ENCODE data around the gene BICD1. TPM values are rescaled to one million over a fixed set of nuclear protein-coding genes. Genes with fewer than 3 reads are reported as not detected.

BICD1 gene
- total and polyA plus RNA-seq, 2 experiments from 2014 or later, result 59.3 to 83.6 TPM

DNA sequence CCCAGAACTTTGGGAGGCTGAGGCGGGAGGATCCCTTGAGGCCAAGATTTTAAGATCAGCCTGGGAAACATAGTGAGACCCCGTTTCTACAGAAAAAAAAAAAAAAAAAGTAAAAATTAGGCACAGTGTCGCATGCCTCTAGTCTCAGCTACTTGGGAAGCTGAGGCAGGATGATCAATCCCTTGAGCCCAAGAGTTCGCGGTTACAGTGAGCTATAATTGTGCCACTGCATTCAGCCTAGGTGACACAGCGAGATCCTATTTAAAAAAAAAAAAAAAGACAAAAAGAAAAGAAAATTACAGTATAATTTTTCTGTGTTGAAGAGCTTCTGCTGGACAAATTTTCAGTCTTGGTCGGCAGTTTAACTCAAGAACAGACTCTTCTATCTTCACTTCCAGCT, 158.8 kb downstream of the BICD1 start:
- no peak overlapping the region for H2AFZ ChIP-seq
- Mint-ChIP-seq H3K27ac (no peak overlapping the region), H3K4me1 (peaks cover 9% of the 10 kb centered on the region), H3K27me3 (ENCODE audit: insufficient read depth, low read depth, poor library complexity) (peaks cover 3% of the 10 kb centered on the region), H3K36me3 (ENCODE audit: low read depth) (no peaks in the 10 kb centered on the region), H3K4me3 (no peak overlapping the region), H3K9me3 (no peaks in the 10 kb centered on the region)
- DNase-seq (ENCODE audit: low spot score) (no peak), ATAC-seq (no peak)
- H4K20me1 ChIP-seq (replicated peaks; ENCODE audit: insufficient read depth), result no peaks in the 10 kb centered on the region; the same call in 1 of the 2 replicates
- H3K36me3 ChIP-seq (ENCODE audit: insufficient read depth), result no peaks in the 10 kb centered on the region
- H3K27me3 ChIP-seq (ENCODE audit: insufficient read depth), result no peaks in the 10 kb centered on the region
- H3K79me2 ChIP-seq (replicated peaks; ENCODE audit: insufficient read depth), result peaks cover 19% of the 10 kb centered on the region
- peaks cover 11% of the 10 kb centered on the region for H3K4me1 ChIP-seq (ENCODE audit: insufficient read depth)
- TF ChIP-seq NANOG (IDR thresholded peaks at IDR 0.05; ENCODE audit: borderline replicate concordance) (no peak), ZNF331 (CRISPR knock-in tag; IDR thresholded peaks at IDR 0.05; ENCODE audit: low read depth) (no peak), CREB1 (CRISPR knock-in tag; IDR thresholded peaks at IDR 0.05; ENCODE audit: low read depth) (no peak), EZH2phosphoT487 (IDR thresholded peaks at IDR 0.05; ENCODE audit: unreplicated experiment) (no peak), EZH2 (IDR thresholded peaks at IDR 0.05; ENCODE audit: low read depth, unreplicated experiment) (no peak), STAT1 (IDR thresholded peaks at IDR 0.05; ENCODE audit: unreplicated experiment) (no peak), ZNF114 (CRISPR knock-in tag; IDR thresholded peaks at IDR 0.05) (no peak), JUNB (IDR thresholded peaks at IDR 0.05; ENCODE audit: unreplicated experiment) (no peak), POLR2AphosphoS5 (IDR thresholded peaks at IDR 0.05; ENCODE audit: low read depth) (no peak)
- TF ChIP-seq, protein P1, sequence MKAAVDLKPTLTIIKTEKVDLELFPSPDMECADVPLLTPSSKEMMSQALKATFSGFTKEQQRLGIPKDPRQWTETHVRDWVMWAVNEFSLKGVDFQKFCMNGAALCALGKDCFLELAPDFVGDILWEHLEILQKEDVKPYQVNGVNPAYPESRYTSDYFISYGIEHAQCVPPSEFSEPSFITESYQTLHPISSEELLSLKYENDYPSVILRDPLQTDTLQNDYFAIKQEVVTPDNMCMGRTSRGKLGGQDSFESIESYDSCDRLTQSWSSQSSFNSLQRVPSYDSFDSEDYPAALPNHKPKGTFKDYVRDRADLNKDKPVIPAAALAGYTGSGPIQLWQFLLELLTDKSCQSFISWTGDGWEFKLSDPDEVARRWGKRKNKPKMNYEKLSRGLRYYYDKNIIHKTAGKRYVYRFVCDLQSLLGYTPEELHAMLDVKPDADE (IDR thresholded peaks at IDR 0.05), result no peak
- TF ChIP-seq, protein P2, sequence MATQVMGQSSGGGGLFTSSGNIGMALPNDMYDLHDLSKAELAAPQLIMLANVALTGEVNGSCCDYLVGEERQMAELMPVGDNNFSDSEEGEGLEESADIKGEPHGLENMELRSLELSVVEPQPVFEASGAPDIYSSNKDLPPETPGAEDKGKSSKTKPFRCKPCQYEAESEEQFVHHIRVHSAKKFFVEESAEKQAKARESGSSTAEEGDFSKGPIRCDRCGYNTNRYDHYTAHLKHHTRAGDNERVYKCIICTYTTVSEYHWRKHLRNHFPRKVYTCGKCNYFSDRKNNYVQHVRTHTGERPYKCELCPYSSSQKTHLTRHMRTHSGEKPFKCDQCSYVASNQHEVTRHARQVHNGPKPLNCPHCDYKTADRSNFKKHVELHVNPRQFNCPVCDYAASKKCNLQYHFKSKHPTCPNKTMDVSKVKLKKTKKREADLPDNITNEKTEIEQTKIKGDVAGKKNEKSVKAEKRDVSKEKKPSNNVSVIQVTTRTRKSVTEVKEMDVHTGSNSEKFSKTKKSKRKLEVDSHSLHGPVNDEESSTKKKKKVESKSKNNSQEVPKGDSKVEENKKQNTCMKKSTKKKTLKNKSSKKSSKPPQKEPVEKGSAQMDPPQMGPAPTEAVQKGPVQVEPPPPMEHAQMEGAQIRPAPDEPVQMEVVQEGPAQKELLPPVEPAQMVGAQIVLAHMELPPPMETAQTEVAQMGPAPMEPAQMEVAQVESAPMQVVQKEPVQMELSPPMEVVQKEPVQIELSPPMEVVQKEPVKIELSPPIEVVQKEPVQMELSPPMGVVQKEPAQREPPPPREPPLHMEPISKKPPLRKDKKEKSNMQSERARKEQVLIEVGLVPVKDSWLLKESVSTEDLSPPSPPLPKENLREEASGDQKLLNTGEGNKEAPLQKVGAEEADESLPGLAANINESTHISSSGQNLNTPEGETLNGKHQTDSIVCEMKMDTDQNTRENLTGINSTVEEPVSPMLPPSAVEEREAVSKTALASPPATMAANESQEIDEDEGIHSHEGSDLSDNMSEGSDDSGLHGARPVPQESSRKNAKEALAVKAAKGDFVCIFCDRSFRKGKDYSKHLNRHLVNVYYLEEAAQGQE (IDR thresholded peaks at IDR 0.05; ENCODE audit: unreplicated experiment), result no peak
- TF ChIP-seq, protein P3, sequence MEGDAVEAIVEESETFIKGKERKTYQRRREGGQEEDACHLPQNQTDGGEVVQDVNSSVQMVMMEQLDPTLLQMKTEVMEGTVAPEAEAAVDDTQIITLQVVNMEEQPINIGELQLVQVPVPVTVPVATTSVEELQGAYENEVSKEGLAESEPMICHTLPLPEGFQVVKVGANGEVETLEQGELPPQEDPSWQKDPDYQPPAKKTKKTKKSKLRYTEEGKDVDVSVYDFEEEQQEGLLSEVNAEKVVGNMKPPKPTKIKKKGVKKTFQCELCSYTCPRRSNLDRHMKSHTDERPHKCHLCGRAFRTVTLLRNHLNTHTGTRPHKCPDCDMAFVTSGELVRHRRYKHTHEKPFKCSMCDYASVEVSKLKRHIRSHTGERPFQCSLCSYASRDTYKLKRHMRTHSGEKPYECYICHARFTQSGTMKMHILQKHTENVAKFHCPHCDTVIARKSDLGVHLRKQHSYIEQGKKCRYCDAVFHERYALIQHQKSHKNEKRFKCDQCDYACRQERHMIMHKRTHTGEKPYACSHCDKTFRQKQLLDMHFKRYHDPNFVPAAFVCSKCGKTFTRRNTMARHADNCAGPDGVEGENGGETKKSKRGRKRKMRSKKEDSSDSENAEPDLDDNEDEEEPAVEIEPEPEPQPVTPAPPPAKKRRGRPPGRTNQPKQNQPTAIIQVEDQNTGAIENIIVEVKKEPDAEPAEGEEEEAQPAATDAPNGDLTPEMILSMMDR (conservative IDR thresholded peaks at IDR 0.05; ENCODE audit: low read depth in 2 of 2), result no peak
- TF ChIP-seq, protein P4, sequence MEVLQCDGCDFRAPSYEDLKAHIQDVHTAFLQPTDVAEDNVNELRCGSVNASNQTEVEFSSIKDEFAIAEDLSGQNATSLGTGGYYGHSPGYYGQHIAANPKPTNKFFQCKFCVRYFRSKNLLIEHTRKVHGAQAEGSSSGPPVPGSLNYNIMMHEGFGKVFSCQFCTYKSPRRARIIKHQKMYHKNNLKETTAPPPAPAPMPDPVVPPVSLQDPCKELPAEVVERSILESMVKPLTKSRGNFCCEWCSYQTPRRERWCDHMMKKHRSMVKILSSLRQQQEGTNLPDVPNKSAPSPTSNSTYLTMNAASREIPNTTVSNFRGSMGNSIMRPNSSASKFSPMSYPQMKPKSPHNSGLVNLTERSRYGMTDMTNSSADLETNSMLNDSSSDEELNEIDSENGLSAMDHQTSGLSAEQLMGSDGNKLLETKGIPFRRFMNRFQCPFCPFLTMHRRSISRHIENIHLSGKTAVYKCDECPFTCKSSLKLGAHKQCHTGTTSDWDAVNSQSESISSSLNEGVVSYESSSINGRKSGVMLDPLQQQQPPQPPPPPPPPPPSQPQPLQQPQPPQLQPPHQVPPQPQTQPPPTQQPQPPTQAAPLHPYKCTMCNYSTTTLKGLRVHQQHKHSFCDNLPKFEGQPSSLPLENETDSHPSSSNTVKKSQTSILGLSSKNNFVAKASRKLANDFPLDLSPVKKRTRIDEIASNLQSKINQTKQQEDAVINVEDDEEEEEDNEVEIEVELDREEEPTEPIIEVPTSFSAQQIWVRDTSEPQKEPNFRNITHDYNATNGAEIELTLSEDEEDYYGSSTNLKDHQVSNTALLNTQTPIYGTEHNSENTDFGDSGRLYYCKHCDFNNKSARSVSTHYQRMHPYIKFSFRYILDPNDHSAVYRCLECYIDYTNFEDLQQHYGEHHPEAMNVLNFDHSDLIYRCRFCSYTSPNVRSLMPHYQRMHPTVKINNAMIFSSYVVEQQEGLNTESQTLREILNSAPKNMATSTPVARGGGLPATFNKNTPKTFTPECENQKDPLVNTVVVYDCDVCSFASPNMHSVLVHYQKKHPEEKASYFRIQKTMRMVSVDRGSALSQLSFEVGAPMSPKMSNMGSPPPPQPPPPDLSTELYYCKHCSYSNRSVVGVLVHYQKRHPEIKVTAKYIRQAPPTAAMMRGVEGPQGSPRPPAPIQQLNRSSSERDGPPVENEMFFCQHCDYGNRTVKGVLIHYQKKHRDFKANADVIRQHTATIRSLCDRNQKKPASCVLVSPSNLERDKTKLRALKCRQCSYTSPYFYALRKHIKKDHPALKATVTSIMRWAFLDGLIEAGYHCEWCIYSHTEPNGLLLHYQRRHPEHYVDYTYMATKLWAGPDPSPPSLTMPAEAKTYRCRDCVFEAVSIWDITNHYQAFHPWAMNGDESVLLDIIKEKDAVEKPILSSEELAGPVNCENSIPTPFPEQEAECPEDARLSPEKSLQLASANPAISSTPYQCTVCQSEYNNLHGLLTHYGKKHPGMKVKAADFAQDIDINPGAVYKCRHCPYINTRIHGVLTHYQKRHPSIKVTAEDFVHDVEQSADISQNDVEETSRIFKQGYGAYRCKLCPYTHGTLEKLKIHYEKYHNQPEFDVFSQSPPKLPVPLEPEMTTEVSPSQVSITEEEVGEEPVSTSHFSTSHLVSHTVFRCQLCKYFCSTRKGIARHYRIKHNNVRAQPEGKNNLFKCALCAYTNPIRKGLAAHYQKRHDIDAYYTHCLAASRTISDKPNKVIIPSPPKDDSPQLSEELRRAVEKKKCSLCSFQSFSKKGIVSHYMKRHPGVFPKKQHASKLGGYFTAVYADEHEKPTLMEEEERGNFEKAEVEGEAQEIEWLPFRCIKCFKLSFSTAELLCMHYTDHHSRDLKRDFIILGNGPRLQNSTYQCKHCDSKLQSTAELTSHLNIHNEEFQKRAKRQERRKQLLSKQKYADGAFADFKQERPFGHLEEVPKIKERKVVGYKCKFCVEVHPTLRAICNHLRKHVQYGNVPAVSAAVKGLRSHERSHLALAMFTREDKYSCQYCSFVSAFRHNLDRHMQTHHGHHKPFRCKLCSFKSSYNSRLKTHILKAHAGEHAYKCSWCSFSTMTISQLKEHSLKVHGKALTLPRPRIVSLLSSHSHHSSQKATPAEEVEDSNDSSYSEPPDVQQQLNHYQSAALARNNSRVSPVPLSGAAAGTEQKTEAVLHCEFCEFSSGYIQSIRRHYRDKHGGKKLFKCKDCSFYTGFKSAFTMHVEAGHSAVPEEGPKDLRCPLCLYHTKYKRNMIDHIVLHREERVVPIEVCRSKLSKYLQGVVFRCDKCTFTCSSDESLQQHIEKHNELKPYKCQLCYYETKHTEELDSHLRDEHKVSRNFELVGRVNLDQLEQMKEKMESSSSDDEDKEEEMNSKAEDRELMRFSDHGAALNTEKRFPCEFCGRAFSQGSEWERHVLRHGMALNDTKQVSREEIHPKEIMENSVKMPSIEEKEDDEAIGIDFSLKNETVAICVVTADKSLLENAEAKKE (CRISPR knock-in tag; IDR thresholded peaks at IDR 0.05), result no peak
- H3K27ac ChIP-seq (ENCODE audit: low read depth), result no peak overlapping the region
- no peak overlapping the region for H3K4me2 ChIP-seq
- H3K4me3 ChIP-seq, result no peak overlapping the region
- H3F3A ChIP-seq (replicated peaks; ENCODE audit: low read depth), result peaks cover 3% of the 10 kb centered on the region; the same call in 1 of the 2 replicates
- no peaks in the 10 kb centered on the region for H3K9me2 ChIP-seq (ENCODE audit: insufficient read depth)
